A673 (cell line): ENCODE data around the gene HS1BP3.

Source experiments
- CTCF ChIP-seq: fragments of 300-800, 200-600 bp; sonication (generic); conservative IDR thresholded peaks from 2 replicates; pipeline ENCODE4 v1.5.1; 2017; ENCODE audit warnings: low read depth, mild to moderate bottlenecking, antibody characterized with exemption, low read length, moderate library complexity, mixed read lengths
- EZH2 ChIP-seq: fragments of 200-600 bp; sonication (generic); IDR thresholded peaks from 2 replicates; pipeline ENCODE4 v1.6.1; 2017; ENCODE audit warnings: borderline replicate concordance, low read depth, mild to moderate bottlenecking, mixed read lengths, antibody characterized with exemption, low read length; ENCODE audit not compliant: poor library complexity, severe bottlenecking

GRCh38 chr2:20669562-20670314 is 18.8 kb upstream of the HS1BP3 start:
- TF ChIP-seq CTCF, result no peak
- no peak for TF ChIP-seq EZH2
